Astrocyte (in vitro differentiated cells and primary cell): ENCODE measurements around the gene NR3C1. TPM values are rescaled to one million over a fixed set of nuclear protein-coding genes. Genes with fewer than 3 reads are reported as not detected.

Source experiments
- DNase-seq: peaks from one replicate; pipeline ENCODE4 v3.0.0-alpha.2; 2010; ENCODE audit warnings: low read depth
- FAIRE-seq: peaks from 2 replicates; lab custom pipeline; 2011; peaks lifted over from hg19 to GRCh38; lab: Jason Lieb, UNC
- H2AFZ ChIP-seq: 2 replicates; pipeline ENCODE4 v1.6.0; 2012; ENCODE audit warnings: low read depth, low read length, inconsistent platforms
- H3K27ac ChIP-seq: 2 replicates; pipeline ENCODE4 v1.5.1; 2011; ENCODE audit warnings: low read depth, low read length, inconsistent platforms
- H3K27me3 ChIP-seq: 2 replicates; pipeline ENCODE4 v1.6.0; 2011; ENCODE audit warnings: low read length, inconsistent platforms; ENCODE audit not compliant: insufficient read depth
- H3K36me3 ChIP-seq: 2 replicates; pipeline ENCODE4 v1.5.1; 2011; ENCODE audit warnings: low read length, inconsistent platforms; ENCODE audit not compliant: insufficient read depth
- H3K4me1 ChIP-seq: 2 replicates; pipeline ENCODE4 v1.5.1; 2011; ENCODE audit warnings: low read length, inconsistent platforms; ENCODE audit not compliant: insufficient read depth
- H3K4me2 ChIP-seq: 2 replicates; pipeline ENCODE4 v1.6.0; 2012; ENCODE audit warnings: low read length, inconsistent platforms
- H3K4me3 ChIP-seq: 2 replicates; pipeline ENCODE4 v1.5.1; 2011; ENCODE audit warnings: low read depth, mild to moderate bottlenecking, low read length, inconsistent platforms; ENCODE audit not compliant: insufficient read depth
- H3K79me2 ChIP-seq: 2 replicates; pipeline ENCODE4 v1.6.0; 2012; ENCODE audit warnings: mild to moderate bottlenecking, low read length, inconsistent platforms; ENCODE audit not compliant: insufficient read depth
- H3K9ac ChIP-seq: 2 replicates; pipeline ENCODE4 v1.6.0; 2012; ENCODE audit warnings: mild to moderate bottlenecking, low read length, inconsistent platforms
- H3K9me3 ChIP-seq: 2 replicates; pipeline ENCODE4 v1.5.1; 2012; ENCODE audit warnings: low read depth, mild to moderate bottlenecking, low read length, inconsistent platforms; ENCODE audit not compliant: insufficient read depth
- H4K20me1 ChIP-seq: 2 replicates; pipeline ENCODE4 v1.6.0; 2012; ENCODE audit warnings: low read length, inconsistent platforms; ENCODE audit not compliant: insufficient read depth
- H3K27ac Mint-ChIP-seq: one replicate; pipeline ENCODE4 v1.8.0; 2021; ENCODE audit warnings: mild to moderate bottlenecking, mixed read lengths; ENCODE audit not compliant: unreplicated experiment
- H3K27me3 Mint-ChIP-seq: one replicate; pipeline ENCODE4 v1.8.0; 2021; ENCODE audit warnings: low read depth, mixed read lengths; ENCODE audit not compliant: unreplicated experiment
- H3K36me3 Mint-ChIP-seq: one replicate; pipeline ENCODE4 v1.8.0; 2021; ENCODE audit warnings: low read depth, mixed read lengths; ENCODE audit not compliant: unreplicated experiment
- H3K4me1 Mint-ChIP-seq: one replicate; pipeline ENCODE4 v1.8.0; 2021; ENCODE audit warnings: low read depth, mixed read lengths; ENCODE audit not compliant: unreplicated experiment
- H3K4me3 Mint-ChIP-seq: one replicate; pipeline ENCODE4 v1.8.0; 2021; ENCODE audit warnings: mild to moderate bottlenecking, moderate library complexity, mixed read lengths; ENCODE audit not compliant: unreplicated experiment
- H3K9me3 Mint-ChIP-seq: one replicate; pipeline ENCODE4 v1.8.0; 2021; ENCODE audit warnings: mild to moderate bottlenecking, mixed read lengths; ENCODE audit not compliant: unreplicated experiment
- CTCF ChIP-seq: IDR thresholded peaks from 2 replicates; pipeline ENCODE4 v1.5.1; 2011; ENCODE audit warnings: low read depth, mild to moderate bottlenecking, inconsistent platforms, low read length, moderate library complexity; ENCODE audit not compliant: insufficient read depth
- EZH2 ChIP-seq: IDR thresholded peaks from 2 replicates; pipeline ENCODE4 v1.6.1; 2012; ENCODE audit warnings: mild to moderate bottlenecking, low read length, inconsistent platforms; ENCODE audit not compliant: insufficient read depth
- total RNA-seq: library from RNA; stranded (reverse); gene quantifications from 2 replicates; pipeline ENCODE4 v1.2.1, GENCODE V29; 2021

Gene NR3C1
- total RNA-seq, 1 donor from 2014 or later, result 35.4 TPM

- no peaks in the 10 kb centered on the region for H4K20me1 ChIP-seq
- H3K4me1 Mint-ChIP-seq, result no peaks in the 10 kb centered on the region
- peaks cover 5% of the 10 kb centered on the region for H3K4me1 ChIP-seq
- no peaks in the 10 kb centered on the region for H3K9me3 ChIP-seq
- H3K27me3 Mint-ChIP-seq, result no peaks in the 10 kb centered on the region
- no peak overlapping the region for H3K4me2 ChIP-seq
- no peak overlapping the region for H3K4me3 Mint-ChIP-seq
- no peak overlapping the region for H3K27ac Mint-ChIP-seq
- TF ChIP-seq EZH2, result no peak
- TF ChIP-seq CTCF, result no peak
- no peak overlapping the region for H3K9ac ChIP-seq
- H3K4me3 ChIP-seq, result no peak overlapping the region
- no peak for FAIRE-seq
- no peaks in the 10 kb centered on the region for H3K36me3 ChIP-seq
- DNase-seq, result no peak
- H3K36me3 Mint-ChIP-seq, result no peaks in the 10 kb centered on the region
- no peaks in the 10 kb centered on the region for H3K27me3 ChIP-seq
- H3K9me3 Mint-ChIP-seq, result no peaks in the 10 kb centered on the region
- no peak overlapping the region for H3K27ac ChIP-seq
- no peak overlapping the region for H2AFZ ChIP-seq
- H3K79me2 ChIP-seq, result no peaks in the 10 kb centered on the region
Observed at GRCh38 chr5:143254819-143255218, 148.7 kb downstream of the NR3C1 start.

GRCh38 chr5:143251946-143252345 is 151.5 kb downstream of the NR3C1 start:
- H3K36me3 ChIP-seq, result no peaks in the 10 kb centered on the region

More at GRCh38 chr5:143251946-143252345, 151.5 kb downstream of the NR3C1 start:
- Histone ChIP-seq H3K79me2 (no peaks in the 10 kb centered on the region), H3K9me3 (no peaks in the 10 kb centered on the region), H3K4me3 (no peak overlapping the region), H3K27me3 (no peaks in the 10 kb centered on the region), H4K20me1 (no peaks in the 10 kb centered on the region), H3K9ac (no peak overlapping the region), H3K4me2 (no peak overlapping the region), H3K4me1 (peaks cover 17% of the 10 kb centered on the region), H2AFZ (no peak overlapping the region), H3K27ac (no peak overlapping the region)
- Mint-ChIP-seq H3K4me1 (peaks cover 11% of the 10 kb centered on the region), H3K27me3 (no peaks in the 10 kb centered on the region), H3K9me3 (peaks cover 2% of the 10 kb centered on the region), H3K36me3 (no peaks in the 10 kb centered on the region), H3K4me3 (no peak overlapping the region), H3K27ac (no peak overlapping the region)
- FAIRE-seq (no peak), DNase-seq (no peak)
- no peak for TF ChIP-seq CTCF
